HepG2 (cell line): ENCODE measurements around the gene CYBRD1. TPM values are rescaled to one million over a fixed set of nuclear protein-coding genes. Genes with fewer than 3 reads are reported as not detected.

Source experiments
- ATAC-seq: fragments of 200-7000 bp; cut with Tn5 transposase; 3 replicates; pipeline ENCODE4 v1.9.1; 2020; ENCODE audit warnings: mild to moderate bottlenecking, moderate library complexity
- Bru-seq: library from RNA; stranded (reverse); fragments of 400-500 nt; gene quantifications from one replicate; lab custom pipeline; 2021; lab: Mats Ljungman, UMichigan
- BruChase-seq, 2 experiments: library from RNA; stranded (reverse); fragments of 400-500 nt; gene quantifications; one replicate each; lab custom pipeline; 2021; lab: Mats Ljungman, UMichigan
- BruUV-seq: library from RNA; stranded (reverse); fragments of 400-500 nt; replicated peaks from 2 replicates; lab custom pipeline; 2021; lab: Mats Ljungman, UMichigan
- CTCF ChIA-PET: fragments of 300-600 bp; formaldehyde crosslinking; extraction: SDS; loops from one replicate; lab custom pipeline; 2021; ENCODE audit warnings: low total read pairs, inconsistent platforms, low intra/inter-chr PET ratio; lab: Yijun Ruan, JAX
- POLR2A ChIA-PET: fragments of 350-600 bp; sonication (Branson Sonifier 250); formaldehyde crosslinking; loops from one replicate; lab custom pipeline; 2020; ENCODE audit warnings: antibody characterized with exemption, inconsistent platforms; lab: Yijun Ruan, JAX
- DNase-seq: peaks from one replicate; pipeline ENCODE4 v3.0.0-alpha.2; 2015; ENCODE audit warnings: low spot score
- FAIRE-seq: peaks from 3 replicates; lab custom pipeline; 2011; peaks lifted over from hg19 to GRCh38; lab: Jason Lieb, UNC
- H2AFZ ChIP-seq: one replicate; pipeline ENCODE4 v1.6.1; 2011; ENCODE audit warnings: low read length, inconsistent platforms
- H3K27ac ChIP-seq: fragments of 300-600 bp; 3 replicates; pipeline ENCODE4 v1.8.0; 2011; ENCODE audit warnings: mixed run types, mild to moderate bottlenecking, mixed read lengths, low read length, inconsistent platforms; ENCODE audit not compliant: insufficient read depth; ENCODE audit errors: extremely low read length
- H3K27me3 ChIP-seq, 2 experiments: fragments of 200-600 bp in 1 of 2; 2 replicates in 1 of 2; 3 replicates in 1 of 2; pipeline versions ENCODE4 v1.6.0 to v1.8.0; 2011; ENCODE audit warnings: low read length in 2 of 2, mild to moderate bottlenecking in 2 of 2, moderate library complexity in 2 of 2, inconsistent platforms in 1 of 2; ENCODE audit not compliant: insufficient read depth in 2 of 2, control insufficient read depth in 1 of 2
- H3K36me3 ChIP-seq, 2 experiments: fragments of 200-600 bp in 1 of 2; replicated peaks in 1 of 2; 2 replicates in 1 of 2; 3 replicates in 1 of 2; pipeline versions ENCODE4 v1.5.1 to v1.8.0; 2011; ENCODE audit warnings: low read length in 2 of 2, inconsistent platforms in 1 of 2; ENCODE audit not compliant: insufficient read depth in 2 of 2, control insufficient read depth in 1 of 2
- H3K4me1 ChIP-seq: 2 replicates; pipeline ENCODE4 v1.5.1; 2012; ENCODE audit warnings: low read length, inconsistent platforms; ENCODE audit not compliant: insufficient read depth
- H3K4me2 ChIP-seq: 2 replicates; pipeline ENCODE4 v1.6.0; 2011; ENCODE audit warnings: low read depth, low read length, inconsistent platforms
- H3K4me3 ChIP-seq, 3 experiments: fragments of 200-600 bp in 1 of 3; sonication (generic), shearing (Covaris generic) in 1 of 3; replicated peaks in 1 of 3; 2 replicates each; pipeline ENCODE4 v1.5.1; 2011 to 2016; ENCODE audit warnings: low read length in 3 of 3, inconsistent platforms in 2 of 3, low read depth in 2 of 3, mild to moderate bottlenecking in 2 of 3, control low read depth in 1 of 3, mixed read lengths in 1 of 3; ENCODE audit not compliant: insufficient read depth in 1 of 3
- H3K79me2 ChIP-seq: one replicate; pipeline ENCODE4 v1.6.1; 2011; ENCODE audit warnings: low read length, inconsistent platforms; ENCODE audit not compliant: insufficient read depth
- H3K9ac ChIP-seq: 2 replicates; pipeline ENCODE4 v1.6.0; 2011; ENCODE audit warnings: mild to moderate bottlenecking, low read depth, low read length, inconsistent platforms; ENCODE audit not compliant: insufficient read depth
- H3K9me3 ChIP-seq: 2 replicates; pipeline ENCODE4 v1.5.1; 2012; ENCODE audit warnings: mild to moderate bottlenecking, low read length
- H4K20me1 ChIP-seq: 2 replicates; pipeline ENCODE4 v1.6.0; 2011; ENCODE audit warnings: inconsistent platforms, mild to moderate bottlenecking, low read length, moderate library complexity; ENCODE audit not compliant: insufficient read depth
- CBX2 ChIP-seq, 2 experiments: fragments of 200-600 bp in 1 of 2; sonication (generic); formaldehyde crosslinking in 1 of 2; IDR thresholded peaks; 2 replicates each; pipeline versions ENCODE4 v1.7.0 to v1.8.1; 2018 to 2022; ENCODE audit warnings: low read depth in 2 of 2, low read length in 1 of 2, mild to moderate bottlenecking in 1 of 2, missing genetic modification reagents in 1 of 2
- CHD4 ChIP-seq: fragments of 200-600 bp; sonication (generic); IDR thresholded peaks from 2 replicates; pipeline ENCODE4 v1.7.0; 2017; ENCODE audit warnings: mild to moderate bottlenecking, low read length, borderline replicate concordance
- CREB1 ChIP-seq, 2 experiments: fragments of 450-650 bp in 1 of 2; IDR thresholded peaks; 2 replicates each; pipeline ENCODE4 v1.6.1; 2016 to 2017; ENCODE audit warnings: control low read depth in 1 of 2, mild to moderate bottlenecking in 1 of 2, missing compliant biosample characterization in 1 of 2, missing genetic modification characterization in 1 of 2
- KDM1A ChIP-seq: IDR thresholded peaks from 2 replicates; pipeline ENCODE4 v1.6.1; 2016; ENCODE audit warnings: missing compliant biosample characterization
- MXD1 ChIP-seq: sonication (generic); formaldehyde crosslinking; IDR thresholded peaks from 2 replicates; pipeline ENCODE4 v1.4.0; 2020; ENCODE audit warnings: mild to moderate bottlenecking, missing genetic modification reagents
- NAIF1 ChIP-seq: sonication (generic); formaldehyde crosslinking; IDR thresholded peaks from 2 replicates; pipeline ENCODE4 v1.5.0; 2020; ENCODE audit warnings: mild to moderate bottlenecking, missing genetic modification reagents, borderline replicate concordance
- NFIC ChIP-seq: IDR thresholded peaks from 2 replicates; pipeline ENCODE4 v1.6.1; 2012; ENCODE audit warnings: mild to moderate bottlenecking, low read length, inconsistent platforms
- RXRB ChIP-seq: IDR thresholded peaks from 2 replicates; pipeline ENCODE4 v1.6.1; 2016; ENCODE audit warnings: borderline replicate concordance, missing genetic modification reagents, missing compliant biosample characterization
- ZBTB25 ChIP-seq: IDR thresholded peaks from 2 replicates; pipeline ENCODE4 v1.6.1; 2018; ENCODE audit warnings: missing genetic modification reagents
- ZNF205 ChIP-seq: IDR thresholded peaks from 2 replicates; pipeline ENCODE4 v1.6.1; 2018; ENCODE audit warnings: missing biosample characterization, missing genetic modification reagents
- ZNF275 ChIP-seq: sonication (generic); formaldehyde crosslinking; IDR thresholded peaks from 2 replicates; pipeline ENCODE4 v1.8.0; 2022; ENCODE audit warnings: missing genetic modification reagents, mild to moderate bottlenecking, inconsistent platforms, borderline replicate concordance
- ZNF678 ChIP-seq: sonication (generic); formaldehyde crosslinking; IDR thresholded peaks from 2 replicates; pipeline ENCODE4 v1.4.0; 2020; ENCODE audit warnings: mild to moderate bottlenecking, missing genetic modification reagents
- ZSCAN29 ChIP-seq: sonication (generic); formaldehyde crosslinking; conservative IDR thresholded peaks from 2 replicates; pipeline ENCODE4 v1.4.0; 2020; ENCODE audit warnings: mild to moderate bottlenecking, missing genetic modification reagents
- WGBS: methylation state at CpG from one replicate; pipeline ENCODE4 v1.1.6; 2017; ENCODE audit warnings: low lambda C conversion rate; 5-methylcytosine and 5-hydroxymethylcytosine counted together
- in situ Hi-C: cut with HindIII; loops from 2 replicates; pipeline ENCODE4 v1.10.0; 2017; ENCODE audit warnings: low pct_unique_long_range_greater_than_20kb; ENCODE audit not compliant: extremely low pct_ligation_motif_present
- intact Hi-C: fragments of 100-400 bp; cut with micrococcal nuclease; formaldehyde crosslinking; loops from one replicate; pipeline ENCODE4 v1.10.0; 2022; ENCODE audit not compliant: unreplicated experiment
- long read RNA-seq, 2 experiments: library from RNA in 1 of 2; library from polyadenylated mRNA in 1 of 2; stranded (forward) in 1 of 2; unstranded in 1 of 2; transcript quantifications; one replicate each; pipeline ENCODE4 v2.0.0, GENCODE V29; 2019 to 2022
- polyA minus RNA-seq, 3 experiments: library from RNA; depleted of rRNA, polyadenylated mRNA; stranded (reverse); fragments of >200 nt; gene quantifications; 2 replicates each; pipeline ENCODE4 v1.2.3, GENCODE V29; 2011; ENCODE audit warnings: low replicate concordance in 1 of 3
- polyA plus RNA-seq, 8 experiments: library from polyadenylated mRNA; depleted of rRNA in 3 of 8; stranded (reverse) in 7 of 8; unstranded in 1 of 8; fragments of >200 nt; fragmentation: Illumina TruSeq in 4 of 8; extraction: Trizol in 4 of 8; gene quantifications; 2 replicates each; pipeline versions ENCODE4 v1.2.1 to v1.2.3, GENCODE V29; 2011 to 2016; ENCODE audit warnings: low read depth in 4 of 8, missing spikeins in 1 of 8, mixed read lengths in 1 of 8; ENCODE audit not compliant: insufficient read depth in 1 of 8
- total RNA-seq, 5 experiments: library from RNA; depleted of rRNA; stranded (reverse); fragments of >200 nt; fragmentation: Illumina TruSeq; extraction: Trizol; gene quantifications; 2 replicates each; pipeline ENCODE4 v1.2.3, GENCODE V29; 2016; ENCODE audit warnings: low read depth in 1 of 5

The CYBRD1 gene
- total RNA-seq (2016; rRNA removed; fragmentation: Illumina TruSeq; extraction: Trizol) (0.34 and 0.42 TPM in 2 replicates), polyA plus RNA-seq (2011; rRNA removed) (0.13 and 0.51 TPM in 2 replicates), polyA minus RNA-seq (2011; rRNA and poly(A)+ RNA removed; ENCODE audit: low replicate concordance) (0.52 and 4.2 TPM in 2 replicates), Bru-seq, nascent RNA (percentile 22 among the genes with signal in this experiment), BruChase-seq, experiment 1, labeled RNA remaining after a 6-hour chase (percentile 34 among the genes with signal in this experiment), BruChase-seq, experiment 2, labeled RNA remaining after a 2-hour chase (percentile 38 among the genes with signal in this experiment)
- total RNA-seq (2016; cell fraction: cytosol; rRNA removed; fragmentation: Illumina TruSeq; extraction: Trizol; ENCODE audit: low read depth): 0.30 and 0.53 TPM in 2 replicates
- 0.27 and 0.58 TPM in 2 replicates for total RNA-seq (2016; cell fraction: insoluble cytoplasmic fraction; rRNA removed; fragmentation: Illumina TruSeq; extraction: Trizol)
- total RNA-seq (2016; cell fraction: membrane; rRNA removed; fragmentation: Illumina TruSeq; extraction: Trizol): 0.49 and 0.76 TPM in 2 replicates
- total RNA-seq (2016; cell fraction: nucleus; rRNA removed; fragmentation: Illumina TruSeq; extraction: Trizol): 0.22 and 0.85 TPM in 2 replicates
- 0.40 and 0.75 TPM in 2 replicates for polyA plus RNA-seq (2011; cell fraction: cytosol; rRNA removed)
- 0.14 and 0.19 TPM in 2 replicates for polyA plus RNA-seq (2011; cell fraction: nucleus; rRNA removed)
- 0.23 and 0.25 TPM in 2 replicates for polyA plus RNA-seq (2012)
- 0.27 and 0.35 TPM in 2 replicates for polyA plus RNA-seq (2016; cell fraction: cytosol; fragmentation: Illumina TruSeq; extraction: Trizol; ENCODE audit: low read depth)
- polyA plus RNA-seq (2016; cell fraction: insoluble cytoplasmic fraction; fragmentation: Illumina TruSeq; extraction: Trizol; ENCODE audit: low read depth): 0.56 and 0.59 TPM in 2 replicates
- polyA plus RNA-seq (2016; cell fraction: membrane; fragmentation: Illumina TruSeq; extraction: Trizol; ENCODE audit: low read depth): 0.32 and 0.33 TPM in 2 replicates
- 0.43 and 0.75 TPM in 2 replicates for polyA plus RNA-seq (2016; cell fraction: nucleus; fragmentation: Illumina TruSeq; extraction: Trizol; ENCODE audit: insufficient read depth, low read depth)
- 0.40 and 0.97 TPM in 2 replicates for polyA minus RNA-seq (2011; cell fraction: cytosol; rRNA and poly(A)+ RNA removed)
- 0.25 and 0.77 TPM in 2 replicates for polyA minus RNA-seq (2011; cell fraction: nucleus; rRNA and poly(A)+ RNA removed)
- long read RNA-seq, experiment 1: 0 reads
- long read RNA-seq, experiment 2, partial matches to known transcripts: 1 of 1 reads
- long read RNA-seq, experiment 2, other reads (novel, unspliced or antisense): 0 of 1 reads

GRCh38 chr2:171522052-171522787, at the start of gene CYBRD1:
Gene CYBRD1, plus strand, starts transcription at chr2:171522474. Its CDS starts 72 bp downstream, at chr2:171522546.
- no peak for DNase-seq
- 1% methylated on average over 29 of the region's 45 CpGs for WGBS
- in situ Hi-C loops: no loop called here
- H3K4me1 ChIP-seq: peaks cover 20% of the 10 kb centered on the region
- peak; percentile 55 for ATAC-seq
- ChIA-PET POLR2A (no interaction called here), CTCF (no interaction called here)
- no peak within 1 kb of the TSS for H2AFZ ChIP-seq
- H3K4me3 ChIP-seq: peak within 1 kb of the TSS; percentile 72 to 87 (median 73)
- no peak for FAIRE-seq
- no peaks in the 10 kb centered on the region for H3K9me3 ChIP-seq
- BruUV-seq: no TSS peak
- H3K4me2 ChIP-seq: peak within 1 kb of the TSS; percentile 99
- peaks cover 7 to 64% of the 10 kb centered on the region in 2 experiments; a peak in 3 of 5 replicates for H3K27me3 ChIP-seq
- no peak within 1 kb of the TSS for H3K27ac ChIP-seq
- H3K9ac ChIP-seq: peak within 1 kb of the TSS; percentile 38; the same call in 1 of the 2 replicates
- H3K36me3 ChIP-seq: no peaks in the 10 kb centered on the region
- H4K20me1 ChIP-seq: no peaks in the 10 kb centered on the region
- H3K79me2 ChIP-seq: no peaks in the 10 kb centered on the region
- intact Hi-C loops: no loop called here
- no peak for TF ChIP-seq CREB1 (IDR thresholded peaks at IDR 0.05)
- TF ChIP-seq CREB1 (CRISPR knock-in tag; IDR thresholded peaks at IDR 0.05): no peak
- no peak for TF ChIP-seq ZSCAN29
- no peak for TF ChIP-seq NAIF1 (CRISPR knock-in tag)
- TF ChIP-seq ZNF275 (CRISPR knock-in tag): no peak
- no peak for TF ChIP-seq NFIC
- no peak for TF ChIP-seq ZNF205 (CRISPR knock-in tag)
- no peak for TF ChIP-seq KDM1A
- 0 out of 2 replicates have a peak, but pooled peaks have one; percentile 56 for TF ChIP-seq CBX2 (IDR thresholded peaks at IDR 0.05; ENCODE audit: low read depth, low read length)
- no peak for TF ChIP-seq CBX2 (CRISPR knock-in tag; IDR thresholded peaks at IDR 0.05; ENCODE audit: low read depth)
- TF ChIP-seq ZBTB25 (CRISPR knock-in tag): no peak
- peak; percentile 25; the same call in 1 of the 2 replicates for TF ChIP-seq MXD1 (CRISPR knock-in tag)
- TF ChIP-seq RXRB (CRISPR knock-in tag): no peak
- TF ChIP-seq CHD4: no peak
- TF ChIP-seq ZNF678 (CRISPR knock-in tag): no peak
